GM18909 (cell line): ENCODE measurements around the gene MICAL3.
"Not testable (repeated sequence)": the region's sequence is repeated elsewhere in the genome, so short reads cannot be mapped to it uniquely, and the experiment has no call there.

Experiments used
- ATAC-seq: cut with Tn5 transposase; IDR thresholded peaks from one replicate; pipeline ENCODE4 v1.9.1; 2021; ENCODE audit warnings: mild to moderate bottlenecking; ENCODE audit not compliant: unreplicated experiment, poor library complexity

The MICAL3 gene

DNA sequence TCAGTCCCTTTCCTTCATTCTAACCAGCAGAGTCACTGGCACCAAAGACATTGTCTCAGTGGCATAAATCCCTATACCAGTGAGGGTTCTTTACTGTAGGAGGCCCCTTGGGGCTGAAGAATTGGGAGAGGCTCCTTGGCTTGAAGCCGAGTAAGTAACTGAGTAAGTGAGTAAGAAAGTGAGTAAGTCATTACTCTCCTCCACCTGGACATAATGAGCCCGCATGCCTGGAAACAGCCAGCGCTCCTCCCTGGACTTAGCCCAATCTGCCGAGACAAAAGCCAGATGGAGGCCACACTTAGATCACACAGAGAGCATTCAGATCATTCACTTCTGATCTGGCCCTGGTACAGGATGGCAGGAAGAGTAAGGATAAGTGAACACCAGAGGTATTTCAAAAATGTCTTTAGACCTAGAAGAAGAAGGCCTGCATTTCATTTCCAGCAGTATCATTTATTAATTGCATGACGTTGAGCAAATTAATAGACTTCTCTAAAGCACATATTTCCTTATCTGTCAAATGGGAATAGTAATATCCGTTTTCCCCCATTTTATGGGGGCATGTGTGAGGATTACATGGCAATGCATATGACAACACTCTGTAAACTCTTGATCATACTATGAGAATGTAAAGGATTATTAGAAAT is 8.2 kb upstream of the MICAL3 start:
- no peak for ATAC-seq

- no peak for ATAC-seq
Measured at GRCh38 chr22:18031695-18032454, 7.5 kb upstream of the MICAL3 start.

DNA sequence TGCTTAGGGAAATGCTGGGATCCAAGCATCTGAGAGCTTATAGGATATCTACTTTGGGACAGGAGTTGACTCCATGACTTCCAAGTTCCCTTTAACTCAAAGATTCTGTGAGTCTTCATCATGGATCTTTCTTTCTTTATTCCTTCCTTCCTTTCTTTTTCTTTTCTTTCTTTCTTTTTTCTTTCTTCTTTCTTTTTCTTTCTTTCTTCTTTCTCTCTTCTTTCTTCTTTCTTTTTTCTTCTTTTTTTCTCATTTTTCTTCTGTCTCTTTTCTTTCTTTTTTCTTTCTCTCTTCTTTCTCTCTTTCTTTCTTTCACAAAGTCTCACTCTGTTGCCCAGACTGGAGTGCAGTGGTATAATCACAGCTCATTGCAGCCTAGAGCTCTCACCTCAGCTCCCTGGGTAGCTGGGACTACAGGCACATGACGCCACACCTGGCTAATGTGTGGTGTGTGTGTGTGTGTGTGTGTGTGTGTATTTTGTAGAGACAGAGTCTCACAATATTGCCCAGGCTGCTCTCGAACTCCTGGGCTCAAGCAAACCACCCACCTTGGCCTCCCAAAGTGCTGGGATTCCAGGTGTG is 5.4 kb upstream of the MICAL3 start:
- ATAC-seq = no peak

DNA sequence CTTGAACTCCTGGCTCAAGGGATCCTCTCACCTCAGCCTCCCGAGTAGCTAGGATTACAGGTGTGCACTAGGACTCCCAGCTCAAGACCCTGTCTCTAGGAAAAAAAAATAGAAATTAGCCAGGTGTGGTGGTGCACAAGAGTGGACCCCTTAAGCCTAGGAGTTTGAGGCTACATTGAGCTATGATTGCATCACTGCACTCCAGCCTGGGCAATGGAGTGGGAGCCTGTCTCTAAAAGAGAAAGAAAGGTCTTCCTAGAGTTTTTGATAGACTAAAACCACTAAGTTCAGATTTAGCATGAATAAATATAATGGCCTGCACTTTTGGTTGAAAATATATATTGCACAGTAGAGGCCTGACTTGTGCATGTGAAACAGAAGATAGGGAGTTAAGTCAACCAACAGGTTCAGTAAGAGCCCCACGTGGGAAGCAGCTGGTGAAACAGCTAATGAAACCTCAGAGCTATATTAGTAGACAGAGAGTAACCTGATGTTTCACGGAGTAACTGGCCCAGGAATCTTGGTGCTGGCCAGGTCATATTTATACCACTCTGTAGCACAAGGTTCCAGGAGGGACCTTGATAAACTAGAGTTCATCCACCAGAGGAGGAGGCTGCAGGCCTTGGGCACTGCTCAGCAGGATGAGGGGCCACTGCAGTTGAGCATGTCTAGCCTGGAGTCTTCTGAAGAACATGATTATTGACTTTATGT is 4.6 kb upstream of the MICAL3 start:
- no peak for ATAC-seq

DNA sequence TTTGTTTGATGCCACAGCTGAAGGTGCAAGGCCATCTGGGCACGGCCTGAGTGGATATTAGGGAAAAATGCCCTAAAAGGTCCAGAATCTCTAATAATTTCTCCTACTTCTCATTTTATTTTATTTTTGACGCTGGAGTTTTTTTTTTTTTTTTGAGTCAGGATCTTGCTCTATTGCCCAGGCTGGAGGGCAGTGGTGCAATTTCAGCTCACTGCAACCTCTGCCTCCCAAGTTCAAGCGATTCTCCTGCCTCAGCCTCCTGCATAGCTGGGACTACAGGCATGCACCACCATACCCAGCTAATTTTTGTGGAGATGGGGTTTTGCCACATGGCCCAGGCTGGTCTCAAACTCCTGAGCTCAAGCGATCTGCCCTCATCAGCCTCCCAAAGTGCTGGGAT is 1.5 kb upstream of the MICAL3 start:
- not testable (repeated sequence) for ATAC-seq

- no peak for ATAC-seq
Measured at GRCh38 chr22:18024956-18025720, 777 bp upstream of the MICAL3 start.

GRCh38 chr22:18023509-18024275 is 669 bp downstream of the MICAL3 start:
- ATAC-seq = no peak

GRCh38 chr22:18022876-18023275 is 1.5 kb downstream of the MICAL3 start:
- ATAC-seq = no peak

DNA sequence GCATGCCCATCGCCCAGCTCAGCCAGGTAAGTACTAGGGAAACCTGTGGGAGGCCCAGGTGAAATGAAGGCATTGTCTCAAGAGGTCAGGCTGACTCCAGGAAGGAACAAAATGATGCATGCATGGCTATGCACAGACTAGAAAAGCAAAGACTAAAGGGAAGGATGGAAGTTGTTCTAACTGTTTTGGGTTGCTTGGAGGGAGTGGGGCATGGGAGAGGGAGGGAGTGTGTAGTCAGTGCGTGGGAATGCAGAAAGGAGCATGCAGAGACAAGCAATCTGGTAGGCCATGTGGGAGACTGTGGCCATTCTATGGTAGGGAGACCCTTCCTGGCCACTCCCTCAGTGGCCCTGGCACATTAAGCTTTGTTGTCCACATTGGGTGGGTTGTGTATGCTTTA is 2.9 kb downstream of the MICAL3 start:
- ATAC-seq = no peak

- ATAC-seq = not testable (repeated sequence)
Measured at GRCh38 chr22:18020743-18021142, 3.6 kb downstream of the MICAL3 start.

- no peak for ATAC-seq
Measured at GRCh38 chr22:18013947-18014346, 10.4 kb downstream of the MICAL3 start.

- no peak for ATAC-seq
Measured at GRCh38 chr22:18013436-18013835, 10.9 kb downstream of the MICAL3 start.

DNA sequence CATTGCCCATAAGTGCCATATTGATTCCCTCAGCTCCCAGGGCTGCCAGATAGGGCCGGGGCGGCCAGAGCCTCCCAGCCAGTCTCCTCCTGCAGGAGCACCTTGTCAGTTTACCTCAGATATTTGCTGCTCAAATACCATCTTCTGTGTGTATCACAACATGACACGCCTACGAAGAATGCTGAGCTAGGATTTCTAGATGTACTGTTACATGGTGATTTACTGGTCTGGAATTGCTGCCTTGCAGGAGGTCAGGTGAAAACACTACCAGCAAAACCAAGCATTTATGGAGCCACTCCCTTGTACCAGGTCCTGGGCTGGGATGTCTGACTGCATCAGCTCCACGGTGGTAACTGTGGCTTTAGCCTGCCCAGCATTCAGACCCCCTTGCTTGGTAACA is 11.8 kb downstream of the MICAL3 start:
- ATAC-seq = no peak

DNA sequence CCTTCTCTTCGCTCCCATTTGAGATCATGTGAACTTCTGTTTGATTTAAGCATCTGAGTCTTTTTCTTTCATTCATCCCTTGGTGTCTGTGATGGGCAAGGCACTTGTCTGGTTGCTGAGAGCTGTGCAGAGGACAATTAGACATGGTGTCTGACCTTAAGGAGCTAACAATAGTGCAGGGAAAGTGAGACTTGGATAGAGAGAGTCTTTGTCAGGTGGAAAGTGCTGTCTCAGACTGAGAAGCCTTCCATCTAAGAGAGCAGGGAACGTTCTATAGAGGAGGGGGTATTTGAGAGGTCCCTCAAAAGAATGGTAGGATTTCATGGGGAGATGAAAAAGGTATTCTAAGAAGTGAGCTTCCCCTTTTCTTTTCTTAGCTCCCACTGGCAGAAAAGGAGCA is 14.1 kb downstream of the MICAL3 start:
- ATAC-seq = no peak

GRCh38 chr22:18008136-18008535 is 16.2 kb downstream of the MICAL3 start:
- no peak for ATAC-seq

DNA sequence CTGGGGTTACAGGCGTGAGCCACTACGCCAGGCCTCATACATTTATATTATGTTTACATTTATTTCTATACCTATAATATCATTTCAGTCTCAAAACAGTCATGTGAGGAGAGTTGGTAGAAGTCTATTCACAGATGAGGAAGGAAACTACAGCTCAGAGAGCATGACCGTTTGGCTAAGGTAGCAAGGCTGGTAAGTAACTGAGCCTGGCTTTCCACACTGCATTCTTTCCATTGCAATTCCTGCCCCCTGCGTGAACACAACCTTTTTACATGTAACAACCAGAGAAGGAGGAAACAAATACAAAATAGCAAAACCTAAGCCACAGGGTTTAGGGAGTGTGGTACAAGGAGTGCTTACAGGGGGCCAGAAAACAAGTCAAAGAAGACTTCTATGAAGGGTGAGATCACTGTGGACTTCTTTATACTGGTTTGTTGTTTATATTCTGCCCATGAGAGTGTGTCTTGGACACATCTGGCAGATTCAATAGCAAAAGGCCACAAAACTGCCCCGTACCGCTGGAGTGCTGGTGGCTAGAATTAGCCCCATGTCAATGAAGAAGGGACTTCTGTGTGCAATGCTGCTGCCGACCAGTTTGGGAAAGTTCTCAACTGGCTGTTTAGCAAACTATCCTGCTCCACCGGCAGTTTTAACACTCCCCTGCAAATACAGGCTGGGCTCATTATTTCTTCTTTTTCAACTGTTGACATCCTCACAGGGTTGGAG is 19.0 kb downstream of the MICAL3 start:
- ATAC-seq = no peak

GRCh38 chr22:18001894-18002315 is 22.5 kb downstream of the MICAL3 start:
- not testable (repeated sequence) for ATAC-seq

DNA sequence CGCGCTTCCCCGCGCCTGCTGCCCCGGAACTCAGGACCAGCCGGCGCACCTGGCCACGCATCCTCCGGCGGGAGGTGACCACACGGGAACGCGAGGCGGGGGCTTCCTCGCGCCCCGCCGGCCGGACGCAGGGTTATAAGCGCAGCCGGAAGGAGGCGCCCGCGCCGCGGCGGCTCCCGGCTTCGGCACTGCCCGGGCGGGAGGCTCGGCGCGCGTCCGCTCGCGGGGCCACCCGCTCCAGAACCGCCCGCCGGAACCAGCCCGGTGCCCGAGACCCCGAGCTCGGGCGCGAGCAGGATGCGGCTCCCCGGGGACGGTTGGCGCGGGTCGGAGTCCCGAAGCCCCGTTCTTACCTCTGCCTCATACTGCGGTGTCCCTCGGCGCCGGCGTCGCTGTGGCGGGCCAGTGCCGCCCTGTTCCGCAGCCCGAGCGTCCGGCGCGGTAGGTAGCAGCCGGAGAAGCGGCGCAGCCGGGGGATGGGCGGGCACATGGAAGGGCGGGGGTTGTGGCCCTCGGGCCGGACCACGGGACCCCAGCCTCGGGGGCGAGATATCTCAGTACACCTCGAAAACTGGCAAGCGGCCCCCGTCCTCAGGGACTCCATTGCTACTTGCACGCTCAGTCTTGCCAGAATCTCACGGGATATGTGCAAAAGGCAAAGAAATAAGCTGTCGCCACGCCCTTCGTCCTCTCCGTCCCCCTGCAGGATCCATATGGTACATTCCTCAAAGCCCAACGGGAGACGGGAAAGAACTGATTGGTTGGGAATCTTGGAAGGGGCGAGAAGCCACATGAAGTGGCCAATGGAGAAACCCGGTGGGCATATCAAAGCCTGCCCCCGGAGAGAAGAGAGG is 23.1 kb downstream of the MICAL3 start:
- no peak for ATAC-seq
